PC-3 (cell line): ENCODE measurements around the gene PAEP. TPM values are rescaled to one million over a fixed set of nuclear protein-coding genes. Genes with fewer than 3 reads are reported as not detected.

Experiments
- ATAC-seq: fragments of 200-7000 bp; cut with Tn5 transposase; 2 replicates; pipeline ENCODE4 v1.9.1; 2020; ENCODE audit warnings: mild to moderate bottlenecking, moderate library complexity
- BruUV-seq: library from RNA; stranded (reverse); fragments of 400-500 nt; replicated peaks from 2 replicates; lab custom pipeline; 2021; lab: Mats Ljungman, UMichigan
- CTCF ChIA-PET: fragments of 300-600 bp; sonication (Branson Sonifier 250); formaldehyde crosslinking; loops from one replicate; lab custom pipeline; 2022; ENCODE audit warnings: antibody characterized with exemption; lab: Charles Lee
- POLR2A ChIA-PET: fragments of 300-600 bp; sonication (Branson Sonifier 250); formaldehyde crosslinking; loops from one replicate; lab custom pipeline; 2022; ENCODE audit warnings: antibody characterized with exemption; ENCODE audit not compliant: unreplicated experiment; lab: Charles Lee
- DNase-seq: peaks from one replicate; pipeline ENCODE4 v3.0.0-alpha.2; 2015
- H2AFZ ChIP-seq: fragments of 300-600 bp; sonication (generic); 2 replicates; pipeline ENCODE4 v1.6.0; 2016; ENCODE audit warnings: antibody characterized with exemption, low read length
- H3F3A ChIP-seq: fragments of 300-600 bp; sonication (generic); one replicate; pipeline ENCODE4 v1.6.0; 2017; ENCODE audit warnings: antibody characterized with exemption, low read length, control low read depth, mild to moderate bottlenecking; ENCODE audit not compliant: unreplicated experiment
- H3K27ac ChIP-seq: fragments of 300-600 bp; sonication (generic); 2 replicates; pipeline ENCODE4 v1.5.1; 2016; ENCODE audit warnings: mild to moderate bottlenecking, low read length
- H3K27me3 ChIP-seq: fragments of 300-600 bp; sonication (generic); 2 replicates; pipeline ENCODE4 v1.6.1; 2016; ENCODE audit warnings: low read length, mixed read lengths
- H3K36me3 ChIP-seq: fragments of 300-600 bp; sonication (generic); 2 replicates; pipeline ENCODE4 v1.6.1; 2016; ENCODE audit warnings: low read depth, mixed run types, low read length, mixed read lengths
- H3K4me1 ChIP-seq: fragments of 300-600 bp; sonication (generic); 2 replicates; pipeline ENCODE4 v1.5.1; 2016; ENCODE audit warnings: low read length; ENCODE audit not compliant: insufficient read depth
- H3K4me2 ChIP-seq: fragments of 300-600 bp; sonication (generic); 2 replicates; pipeline ENCODE4 v1.6.0; 2016; ENCODE audit warnings: low read length
- H3K4me3 ChIP-seq: fragments of 300-600 bp; sonication (generic); 2 replicates; pipeline ENCODE4 v1.5.1; 2016; ENCODE audit warnings: mild to moderate bottlenecking, low read length, mixed read lengths
- H3K79me2 ChIP-seq: fragments of 300-600 bp; sonication (generic); 2 replicates; pipeline ENCODE4 v1.6.1; 2017; ENCODE audit warnings: low read length, mixed read lengths
- H3K9ac ChIP-seq: fragments of 300-600 bp; sonication (generic); 2 replicates; pipeline ENCODE4 v1.6.0; 2016; ENCODE audit warnings: mild to moderate bottlenecking, low read length
- H3K9me2 ChIP-seq: fragments of 300-600 bp; sonication (generic); replicated peaks from 2 replicates; pipeline ENCODE4 v1.6.1; 2016; ENCODE audit warnings: mixed run types, low read length, mixed read lengths
- H3K9me3 ChIP-seq: fragments of 300-600 bp; sonication (generic); 2 replicates; pipeline ENCODE4 v1.6.1; 2016; ENCODE audit warnings: low read length, mixed read lengths
- H4K20me1 ChIP-seq: fragments of 300-600 bp; sonication (generic); 2 replicates; pipeline ENCODE4 v1.6.1; 2016; ENCODE audit warnings: low read length, mixed read lengths
- EZH2 ChIP-seq: fragments of 300-600 bp; sonication (generic); IDR thresholded peaks from one replicate; pipeline ENCODE4 v1.6.1; 2017; ENCODE audit warnings: antibody characterized with exemption, mild to moderate bottlenecking, low read length; ENCODE audit not compliant: unreplicated experiment
- EZH2phosphoT487 ChIP-seq: fragments of 300-600 bp; sonication (generic); IDR thresholded peaks from 2 replicates; pipeline ENCODE4 v1.6.1; 2018; ENCODE audit warnings: mild to moderate bottlenecking, antibody characterized with exemption, low read length, borderline replicate concordance
- intact Hi-C: fragments of 100-400 bp; cut with micrococcal nuclease; formaldehyde crosslinking; loops from 2 replicates; pipeline ENCODE4 v1.9.0; 2023
- total RNA-seq: library from RNA; depleted of rRNA; stranded (reverse); fragments of >200 nt; gene quantifications from 2 replicates; pipeline ENCODE4 v1.2.3, GENCODE V29; 2014
- TF ChIP-seq, protein P1 (sequence below): fragments of 300-600 bp; sonication (generic); conservative IDR thresholded peaks from 2 replicates; pipeline ENCODE4 v1.5.1; 2017; ENCODE audit warnings: antibody characterized with exemption, low read depth, mild to moderate bottlenecking, low read length

Gene PAEP
- total RNA-seq, 1 experiment from 2014 or later: not detected

DNA sequence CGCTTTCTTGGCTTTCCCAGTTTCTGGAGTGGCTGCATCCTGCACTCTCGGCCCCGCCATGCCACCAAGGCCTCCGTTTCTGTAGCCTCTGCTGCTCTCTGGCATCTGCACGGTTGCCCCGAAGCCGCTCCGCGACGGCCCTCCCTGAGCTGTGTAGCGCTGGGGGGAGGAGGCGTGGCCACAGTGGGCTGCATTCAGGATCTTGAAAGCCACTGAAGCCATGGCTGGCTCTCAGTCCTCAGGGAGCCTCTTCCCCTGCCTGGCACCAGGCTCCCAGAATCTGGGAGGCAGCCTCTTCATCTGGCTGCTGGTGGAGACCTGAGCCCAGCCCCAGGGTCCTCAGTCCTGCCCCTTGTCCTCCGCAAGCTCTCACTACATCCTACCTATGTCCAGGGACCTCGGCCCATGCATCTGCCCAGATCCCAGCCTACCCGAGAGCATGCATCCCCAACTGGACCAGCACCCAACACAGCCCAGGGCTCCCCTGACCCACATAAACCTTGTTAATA is 25.1 kb downstream of the PAEP start:
- CTCF ChIA-PET: no interaction called here
- Histone ChIP-seq H3F3A (no peaks in the 10 kb centered on the region), H2AFZ (no peak overlapping the region), H3K9me2 (no peaks in the 10 kb centered on the region), H3K4me1 (no peaks in the 10 kb centered on the region), H3K9me3 (no peaks in the 10 kb centered on the region), H3K9ac (no peak overlapping the region), H3K79me2 (no peaks in the 10 kb centered on the region), H3K4me3 (no peak overlapping the region), H4K20me1 (no peaks in the 10 kb centered on the region), H3K27me3 (peaks cover 9% of the 10 kb centered on the region; the same call in 1 of the 2 replicates), H3K36me3 (no peaks in the 10 kb centered on the region), H3K27ac (no peak overlapping the region), H3K4me2 (no peak overlapping the region)
- no TSS peak for BruUV-seq
- intact Hi-C loops: no loop called here
- POLR2A ChIA-PET: no interaction called here
- ATAC-seq: no peak
- TF ChIP-seq EZH2: no peak
- DNase-seq: no peak

DNA sequence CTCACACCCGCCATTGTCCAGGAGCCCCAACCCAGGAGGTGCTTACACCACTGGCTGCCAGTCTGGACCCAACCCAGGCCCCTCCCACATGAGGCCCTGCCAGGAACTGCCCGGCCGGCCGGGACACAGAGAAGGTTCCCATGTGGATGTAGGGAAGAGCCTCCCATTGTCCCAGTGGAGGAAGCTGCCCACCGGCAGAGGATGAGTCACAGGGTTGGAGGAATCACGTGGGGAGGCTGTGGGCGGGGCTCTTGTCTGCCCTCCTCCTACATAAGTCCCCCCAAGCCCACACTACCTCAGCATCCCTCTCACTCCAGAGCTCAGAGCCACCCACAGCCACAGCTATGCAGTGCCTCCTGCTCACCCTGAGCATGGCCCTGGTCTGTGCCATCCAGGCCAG is 26.1 kb downstream of the PAEP start:
- POLR2A ChIA-PET: no interaction called here
- CTCF ChIA-PET: no interaction called here
- BruUV-seq: no TSS peak
- Histone ChIP-seq H3F3A (no peaks in the 10 kb centered on the region), H3K9me2 (no peaks in the 10 kb centered on the region), H2AFZ (no peak overlapping the region), H3K4me1 (no peaks in the 10 kb centered on the region), H3K36me3 (no peaks in the 10 kb centered on the region), H3K4me2 (no peak overlapping the region), H3K4me3 (no peak overlapping the region), H3K27ac (no peak overlapping the region), H3K9me3 (no peaks in the 10 kb centered on the region), H4K20me1 (no peaks in the 10 kb centered on the region), H3K9ac (no peak overlapping the region), H3K27me3 (peaks cover 9% of the 10 kb centered on the region; the same call in 1 of the 2 replicates), H3K79me2 (no peaks in the 10 kb centered on the region)
- intact Hi-C loops: no loop called here
- no peak for ATAC-seq
- TF ChIP-seq EZH2phosphoT487: no peak
- TF ChIP-seq EZH2: no peak
- TF ChIP-seq, protein P1, sequence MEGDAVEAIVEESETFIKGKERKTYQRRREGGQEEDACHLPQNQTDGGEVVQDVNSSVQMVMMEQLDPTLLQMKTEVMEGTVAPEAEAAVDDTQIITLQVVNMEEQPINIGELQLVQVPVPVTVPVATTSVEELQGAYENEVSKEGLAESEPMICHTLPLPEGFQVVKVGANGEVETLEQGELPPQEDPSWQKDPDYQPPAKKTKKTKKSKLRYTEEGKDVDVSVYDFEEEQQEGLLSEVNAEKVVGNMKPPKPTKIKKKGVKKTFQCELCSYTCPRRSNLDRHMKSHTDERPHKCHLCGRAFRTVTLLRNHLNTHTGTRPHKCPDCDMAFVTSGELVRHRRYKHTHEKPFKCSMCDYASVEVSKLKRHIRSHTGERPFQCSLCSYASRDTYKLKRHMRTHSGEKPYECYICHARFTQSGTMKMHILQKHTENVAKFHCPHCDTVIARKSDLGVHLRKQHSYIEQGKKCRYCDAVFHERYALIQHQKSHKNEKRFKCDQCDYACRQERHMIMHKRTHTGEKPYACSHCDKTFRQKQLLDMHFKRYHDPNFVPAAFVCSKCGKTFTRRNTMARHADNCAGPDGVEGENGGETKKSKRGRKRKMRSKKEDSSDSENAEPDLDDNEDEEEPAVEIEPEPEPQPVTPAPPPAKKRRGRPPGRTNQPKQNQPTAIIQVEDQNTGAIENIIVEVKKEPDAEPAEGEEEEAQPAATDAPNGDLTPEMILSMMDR: no peak
- no peak for DNase-seq

DNA sequence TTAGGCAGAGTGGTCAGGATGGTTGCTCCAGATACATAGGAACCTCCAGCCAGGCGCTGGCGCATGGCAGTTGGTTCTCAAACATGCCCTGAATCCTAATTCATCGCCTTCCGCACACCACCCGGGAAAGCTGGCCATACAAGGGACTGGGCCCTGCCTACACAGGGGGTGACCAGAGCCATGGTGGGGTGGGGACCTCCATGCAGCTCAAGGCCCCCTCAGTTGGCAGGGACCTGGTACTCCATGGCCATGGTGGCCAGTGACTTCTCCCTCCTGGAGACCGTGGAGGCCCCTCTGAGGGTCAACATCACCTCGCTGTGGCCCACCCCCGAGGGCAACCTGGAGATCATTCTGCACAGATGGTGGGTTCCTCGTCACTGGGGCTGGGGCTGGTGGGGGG is 26.8 kb downstream of the PAEP start:
- CTCF ChIA-PET: no interaction called here
- no peak overlapping the region for H3K4me3 ChIP-seq
- TF ChIP-seq EZH2phosphoT487 (no peak), EZH2 (no peak)
- TF ChIP-seq, protein P1: no peak
- H3K27me3 ChIP-seq: peaks cover 9% of the 10 kb centered on the region; the same call in 1 of the 2 replicates
- no peak for DNase-seq
- no peaks in the 10 kb centered on the region for H3K79me2 ChIP-seq
- H4K20me1 ChIP-seq: no peaks in the 10 kb centered on the region
- no peak for ATAC-seq
- no peaks in the 10 kb centered on the region for H3K9me2 ChIP-seq
- H3K4me2 ChIP-seq: no peak overlapping the region
- no peaks in the 10 kb centered on the region for H3K36me3 ChIP-seq
- no peaks in the 10 kb centered on the region for H3K9me3 ChIP-seq
- no peaks in the 10 kb centered on the region for H3K4me1 ChIP-seq
- H3K9ac ChIP-seq: no peak overlapping the region
- BruUV-seq: no TSS peak
- intact Hi-C loops: no loop called here
- H2AFZ ChIP-seq: no peak overlapping the region
- no peak overlapping the region for H3K27ac ChIP-seq
- H3F3A ChIP-seq: no peaks in the 10 kb centered on the region
- POLR2A ChIA-PET: no interaction called here
